Measurements from ENCODE around the gene FDXR.
"Not testable (repeated sequence)": the region's sequence is repeated elsewhere in the genome, so short reads cannot be mapped to it uniquely, and the experiment has no call there.

Gene FDXR

GRCh38 chr17:74872313-74873036 lies at the start of gene FDXR:
TSS of gene FDXR (minus strand) at chr17:74872994. CDS start at chr17:74872944, 50 bp downstream.
- DNase-seq (ENCODE audit: low read depth, low spot score), result no peak

- DNase-seq (ENCODE audit: low read depth, low spot score), result no peak
Measured at GRCh38 chr17:74922172-74922571, 49.4 kb upstream of the FDXR start.

- no peak for DNase-seq (ENCODE audit: low read depth, low spot score)
Measured at GRCh38 chr17:74921769-74922168, 49.0 kb upstream of the FDXR start.

GRCh38 chr17:74921026-74921681 lies 48.4 kb upstream of the FDXR start:
- DNase-seq (ENCODE audit: low read depth, low spot score), result no peak

GRCh38 chr17:74920642-74921025 lies 47.8 kb upstream of the FDXR start:
- DNase-seq (ENCODE audit: low read depth, low spot score), result no peak

GRCh38 chr17:74920306-74920620 lies 47.5 kb upstream of the FDXR start:
- DNase-seq (ENCODE audit: low read depth, low spot score), result no peak

- DNase-seq (ENCODE audit: low read depth, low spot score), result no peak
Measured at GRCh38 chr17:74919440-74920305, 46.9 kb upstream of the FDXR start.

- DNase-seq (ENCODE audit: low read depth, low spot score), result no peak
Measured at GRCh38 chr17:74918906-74919305, 46.1 kb upstream of the FDXR start.

- no peak for DNase-seq (ENCODE audit: low read depth, low spot score)
Measured at GRCh38 chr17:74917430-74917829, 44.6 kb upstream of the FDXR start.

GRCh38 chr17:74916851-74917199 lies 44.0 kb upstream of the FDXR start:
- no peak for DNase-seq (ENCODE audit: low read depth, low spot score)

GRCh38 chr17:74916136-74916850 lies 43.5 kb upstream of the FDXR start:
- no peak for DNase-seq (ENCODE audit: low read depth, low spot score)

- not testable (repeated sequence) for DNase-seq (ENCODE audit: low read depth, low spot score)
Measured at GRCh38 chr17:74911423-74911822, 38.6 kb upstream of the FDXR start.

- DNase-seq (ENCODE audit: low read depth, low spot score), result not testable (repeated sequence)
Measured at GRCh38 chr17:74909097-74909496, 36.3 kb upstream of the FDXR start.

GRCh38 chr17:74907012-74907411 lies 34.2 kb upstream of the FDXR start:
- DNase-seq (ENCODE audit: low read depth, low spot score), result no peak

- not testable (repeated sequence) for DNase-seq (ENCODE audit: low read depth, low spot score)
Measured at GRCh38 chr17:74906214-74906793, 33.5 kb upstream of the FDXR start.

GRCh38 chr17:74904687-74905409 lies 32.1 kb upstream of the FDXR start:
- no peak for DNase-seq (ENCODE audit: low read depth, low spot score)

- no peak for DNase-seq (ENCODE audit: low read depth, low spot score)
Measured at GRCh38 chr17:74903671-74904070, 30.9 kb upstream of the FDXR start.

GRCh38 chr17:74903034-74903433 lies 30.2 kb upstream of the FDXR start:
- no peak for DNase-seq (ENCODE audit: low read depth, low spot score)

GRCh38 chr17:74901353-74902135 lies 28.8 kb upstream of the FDXR start:
- DNase-seq (ENCODE audit: low read depth, low spot score), result no peak

- no peak for DNase-seq (ENCODE audit: low read depth, low spot score)
Measured at GRCh38 chr17:74900208-74900607, 27.4 kb upstream of the FDXR start.

Data from activated naive CD8-positive, alpha-beta T cell treated with anti-CD3 and anti-CD28 coated beads, Interleukin-2, amount 50 U/mL, for 16 hours (primary cell).